ENCODE data around the gene LRFN5.

LRFN5 gene

DNA sequence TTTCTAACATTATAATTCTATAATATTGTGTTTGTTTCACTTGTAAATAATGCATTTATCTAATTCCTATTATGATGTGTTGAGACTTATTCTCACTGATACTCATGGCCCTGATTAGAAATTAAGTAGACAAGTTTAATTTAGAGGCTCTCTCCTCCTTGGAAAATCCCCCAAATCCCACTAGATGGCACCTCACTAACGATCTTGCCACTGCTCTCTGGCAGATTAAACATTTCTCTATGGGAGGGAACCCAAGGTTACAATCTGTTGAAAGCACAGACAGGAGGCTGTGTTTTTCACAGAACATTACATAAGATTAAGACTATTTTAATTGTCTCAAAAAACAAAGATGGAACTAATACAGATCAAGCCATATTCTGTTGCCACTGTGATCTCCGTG is 318.7 kb downstream of the LRFN5 start:
- Histone ChIP-seq H3K9me3 (ENCODE audit: insufficient read depth, low read depth, low read length) (no peaks in the 10 kb centered on the region), H4K20me1 (ENCODE audit: insufficient read depth, low read length, poor library complexity, severe bottlenecking) (no peaks in the 10 kb centered on the region), H3F3A (ENCODE audit: low read depth) (no peaks in the 10 kb centered on the region), H2AFZ (ENCODE audit: low read length) (no peak overlapping the region), H3K79me2 (ENCODE audit: insufficient read depth, low read length) (no peaks in the 10 kb centered on the region), H3K4me2 (ENCODE audit: low read depth, low read length, poor library complexity, severe bottlenecking) (no peak overlapping the region), H3K27me3 (ENCODE audit: insufficient read depth, low read length, poor library complexity, severe bottlenecking) (no peaks in the 10 kb centered on the region), H3K36me3 (ENCODE audit: insufficient read depth, low read length) (no peaks in the 10 kb centered on the region), H3K9ac (ENCODE audit: low read depth, low read length, poor library complexity, severe bottlenecking) (no peak overlapping the region), H3K4me3 (ENCODE audit: low read length, poor library complexity, severe bottlenecking) (no peak overlapping the region), H3K4me1 (ENCODE audit: insufficient read depth, low read length, poor library complexity, severe bottlenecking) (no peaks in the 10 kb centered on the region), H3K9me2 (replicated peaks; ENCODE audit: low read depth, low read length) (no peaks in the 10 kb centered on the region)
- no peak for TF ChIP-seq EZH2phosphoT487 (IDR thresholded peaks at IDR 0.05; ENCODE audit: borderline replicate concordance)
- TF ChIP-seq, protein P1, sequence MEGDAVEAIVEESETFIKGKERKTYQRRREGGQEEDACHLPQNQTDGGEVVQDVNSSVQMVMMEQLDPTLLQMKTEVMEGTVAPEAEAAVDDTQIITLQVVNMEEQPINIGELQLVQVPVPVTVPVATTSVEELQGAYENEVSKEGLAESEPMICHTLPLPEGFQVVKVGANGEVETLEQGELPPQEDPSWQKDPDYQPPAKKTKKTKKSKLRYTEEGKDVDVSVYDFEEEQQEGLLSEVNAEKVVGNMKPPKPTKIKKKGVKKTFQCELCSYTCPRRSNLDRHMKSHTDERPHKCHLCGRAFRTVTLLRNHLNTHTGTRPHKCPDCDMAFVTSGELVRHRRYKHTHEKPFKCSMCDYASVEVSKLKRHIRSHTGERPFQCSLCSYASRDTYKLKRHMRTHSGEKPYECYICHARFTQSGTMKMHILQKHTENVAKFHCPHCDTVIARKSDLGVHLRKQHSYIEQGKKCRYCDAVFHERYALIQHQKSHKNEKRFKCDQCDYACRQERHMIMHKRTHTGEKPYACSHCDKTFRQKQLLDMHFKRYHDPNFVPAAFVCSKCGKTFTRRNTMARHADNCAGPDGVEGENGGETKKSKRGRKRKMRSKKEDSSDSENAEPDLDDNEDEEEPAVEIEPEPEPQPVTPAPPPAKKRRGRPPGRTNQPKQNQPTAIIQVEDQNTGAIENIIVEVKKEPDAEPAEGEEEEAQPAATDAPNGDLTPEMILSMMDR (conservative IDR thresholded peaks at IDR 0.05; ENCODE audit: low read length), result peak; percentile 27; the same call in 1 of the 2 replicates

DNA sequence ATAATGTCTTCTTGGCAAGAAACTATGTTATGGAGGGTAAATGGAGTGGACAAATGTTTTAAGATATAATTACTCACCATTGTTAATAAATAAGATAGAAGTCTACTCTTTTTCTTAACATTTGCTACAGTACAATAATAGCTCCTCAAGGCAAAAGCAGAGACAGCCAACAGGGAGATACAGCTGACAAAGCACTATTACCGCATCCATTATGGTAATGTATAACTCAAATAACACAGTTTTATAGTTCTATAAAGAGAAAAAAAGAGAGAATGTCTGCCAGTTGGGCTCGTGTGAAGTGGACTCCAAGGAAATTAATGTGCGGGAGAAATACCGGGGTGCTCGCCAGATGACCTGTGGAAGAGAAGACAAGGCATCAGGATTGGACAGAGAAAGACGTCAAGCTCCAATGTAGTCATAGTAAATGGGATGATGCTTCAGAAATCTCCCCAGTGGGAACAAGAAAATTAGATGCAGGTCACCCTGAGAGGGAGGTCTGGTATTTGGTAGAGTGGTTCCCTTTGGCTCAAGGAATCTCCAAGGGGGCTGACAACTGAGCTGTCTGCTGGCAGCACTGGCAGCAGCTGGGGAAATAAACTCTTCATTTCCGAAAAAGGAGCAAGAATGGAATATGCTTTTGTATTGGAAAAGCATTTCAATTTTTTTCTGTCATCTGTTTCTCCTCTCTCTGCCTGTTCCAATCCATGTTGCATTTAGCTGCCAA is 343.9 kb downstream of the LRFN5 start:
- no peak for TF ChIP-seq EZH2phosphoT487 (IDR thresholded peaks at IDR 0.05; ENCODE audit: borderline replicate concordance)
- TF ChIP-seq, protein P1 (conservative IDR thresholded peaks at IDR 0.05; ENCODE audit: low read length), result no peak
- Histone ChIP-seq H4K20me1 (ENCODE audit: insufficient read depth, low read length, poor library complexity, severe bottlenecking) (no peaks in the 10 kb centered on the region), H3K9me3 (ENCODE audit: insufficient read depth, low read depth, low read length) (no peaks in the 10 kb centered on the region), H3K4me2 (ENCODE audit: low read depth, low read length, poor library complexity, severe bottlenecking) (no peak overlapping the region), H3F3A (ENCODE audit: low read depth) (no peaks in the 10 kb centered on the region), H3K4me3 (ENCODE audit: low read length, poor library complexity, severe bottlenecking) (no peak overlapping the region), H2AFZ (ENCODE audit: low read length) (no peak overlapping the region), H3K27me3 (ENCODE audit: insufficient read depth, low read length, poor library complexity, severe bottlenecking) (no peaks in the 10 kb centered on the region), H3K4me1 (ENCODE audit: insufficient read depth, low read length, poor library complexity, severe bottlenecking) (no peaks in the 10 kb centered on the region), H3K9me2 (replicated peaks; ENCODE audit: low read depth, low read length) (no peaks in the 10 kb centered on the region), H3K36me3 (ENCODE audit: insufficient read depth, low read length) (no peaks in the 10 kb centered on the region), H3K79me2 (ENCODE audit: insufficient read depth, low read length) (no peaks in the 10 kb centered on the region), H3K9ac (ENCODE audit: low read depth, low read length, poor library complexity, severe bottlenecking) (no peak overlapping the region)

All from Loucy (cell line).